ENCODE data around the gene RPL7L1.

GRCh38 chr6:42915732-42916131 lies 36.3 kb downstream of the RPL7L1 start, which contains the start of gene PTCRA:
- TF ChIP-seq POLR2A (IDR thresholded peaks at IDR 0.05; ENCODE audit: low read depth, low read length) (no peak), POLR2AphosphoS5 (IDR thresholded peaks at IDR 0.05; ENCODE audit: low read depth, low read length) (no peak), TAF1 (IDR thresholded peaks at IDR 0.05; ENCODE audit: low read depth, low read length) (no peak), PAX5 (IDR thresholded peaks at IDR 0.05; ENCODE audit: insufficient read depth, low read length, severe bottlenecking) (no peak), SPI1 (IDR thresholded peaks at IDR 0.05; ENCODE audit: low read depth, low read length) (no peak), POU2F2 (IDR thresholded peaks at IDR 0.05; ENCODE audit: low read depth, low read length) (no peak)
